Osteocyte (in vitro differentiated cells): Measurements from ENCODE around the gene ODF2L. TPM values are rescaled to one million over a fixed set of nuclear protein-coding genes. Genes with fewer than 3 reads are reported as not detected.

Experiments used
- DNase-seq: peaks from one replicate; pipeline ENCODE4 v3.0.0; 2021; ENCODE audit warnings: mixed read lengths; ENCODE audit not compliant: unreplicated experiment; ENCODE audit errors: extremely low spot score
- H3K27ac Mint-ChIP-seq: one replicate; pipeline ENCODE4 v1.8.0; 2021; ENCODE audit warnings: mild to moderate bottlenecking, mixed read lengths; ENCODE audit not compliant: unreplicated experiment
- H3K27me3 Mint-ChIP-seq: one replicate; pipeline ENCODE4 v1.8.0; 2021; ENCODE audit warnings: mixed read lengths; ENCODE audit not compliant: unreplicated experiment
- H3K36me3 Mint-ChIP-seq: one replicate; pipeline ENCODE4 v1.8.0; 2021; ENCODE audit warnings: mixed read lengths; ENCODE audit not compliant: unreplicated experiment
- H3K4me1 Mint-ChIP-seq: one replicate; pipeline ENCODE4 v1.8.0; 2021; ENCODE audit warnings: mixed read lengths; ENCODE audit not compliant: unreplicated experiment
- H3K4me3 Mint-ChIP-seq: one replicate; pipeline ENCODE4 v1.8.0; 2021; ENCODE audit warnings: mild to moderate bottlenecking, moderate library complexity, mixed read lengths; ENCODE audit not compliant: unreplicated experiment
- H3K9me3 Mint-ChIP-seq: one replicate; pipeline ENCODE4 v1.8.0; 2021; ENCODE audit warnings: mixed read lengths; ENCODE audit not compliant: unreplicated experiment
- total RNA-seq: library from RNA; stranded (reverse); gene quantifications from 2 replicates; pipeline ENCODE4 v1.2.1, GENCODE V29; 2021
- TF ChIP-seq, protein P1 (sequence below): fragments of 200-600 bp; sonication (generic); IDR thresholded peaks from 2 replicates; pipeline ENCODE4 v1.5.0; 2021; ENCODE audit warnings: antibody characterized with exemption, mild to moderate bottlenecking, moderate library complexity

Gene ODF2L
- total RNA-seq, 1 donor from 2014 or later: 50.6 TPM

DNA sequence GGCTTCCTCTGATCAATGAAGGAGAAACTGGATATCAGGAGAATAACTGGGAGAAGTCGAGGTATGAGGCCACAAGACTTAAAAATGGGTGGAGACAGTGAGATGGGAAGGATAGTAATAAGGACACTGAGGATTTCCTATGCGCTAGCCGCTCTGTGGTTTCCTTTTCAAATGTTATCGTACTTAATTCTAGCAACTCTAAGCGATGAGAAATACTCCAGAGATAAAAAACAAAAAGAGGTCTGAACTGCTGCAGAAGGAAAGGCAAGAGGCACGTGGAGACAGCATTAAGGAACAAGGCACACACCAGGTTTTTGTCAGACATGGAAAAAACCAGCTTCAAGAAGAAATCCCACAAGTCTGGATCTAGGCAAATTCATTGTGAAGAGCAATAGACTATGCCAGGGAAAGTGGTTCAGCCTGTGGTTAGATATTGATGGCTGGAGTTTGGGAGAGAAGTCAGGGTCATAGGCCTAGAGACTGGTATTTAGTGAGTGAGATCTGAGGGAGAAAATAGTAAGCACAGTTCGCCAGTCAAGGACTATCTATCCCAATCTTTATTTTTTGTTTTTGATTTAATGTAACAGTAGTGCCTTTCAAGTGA, 33.1 kb upstream of the ODF2L start:
- DNase-seq: no peak
- H3K27me3 Mint-ChIP-seq: peaks cover 2% of the 10 kb centered on the region
- no peak overlapping the region for H3K4me3 Mint-ChIP-seq
- H3K4me1 Mint-ChIP-seq: no peaks in the 10 kb centered on the region
- no peaks in the 10 kb centered on the region for H3K9me3 Mint-ChIP-seq
- H3K27ac Mint-ChIP-seq: no peak overlapping the region
- H3K36me3 Mint-ChIP-seq: no peaks in the 10 kb centered on the region
- TF ChIP-seq, protein P1, sequence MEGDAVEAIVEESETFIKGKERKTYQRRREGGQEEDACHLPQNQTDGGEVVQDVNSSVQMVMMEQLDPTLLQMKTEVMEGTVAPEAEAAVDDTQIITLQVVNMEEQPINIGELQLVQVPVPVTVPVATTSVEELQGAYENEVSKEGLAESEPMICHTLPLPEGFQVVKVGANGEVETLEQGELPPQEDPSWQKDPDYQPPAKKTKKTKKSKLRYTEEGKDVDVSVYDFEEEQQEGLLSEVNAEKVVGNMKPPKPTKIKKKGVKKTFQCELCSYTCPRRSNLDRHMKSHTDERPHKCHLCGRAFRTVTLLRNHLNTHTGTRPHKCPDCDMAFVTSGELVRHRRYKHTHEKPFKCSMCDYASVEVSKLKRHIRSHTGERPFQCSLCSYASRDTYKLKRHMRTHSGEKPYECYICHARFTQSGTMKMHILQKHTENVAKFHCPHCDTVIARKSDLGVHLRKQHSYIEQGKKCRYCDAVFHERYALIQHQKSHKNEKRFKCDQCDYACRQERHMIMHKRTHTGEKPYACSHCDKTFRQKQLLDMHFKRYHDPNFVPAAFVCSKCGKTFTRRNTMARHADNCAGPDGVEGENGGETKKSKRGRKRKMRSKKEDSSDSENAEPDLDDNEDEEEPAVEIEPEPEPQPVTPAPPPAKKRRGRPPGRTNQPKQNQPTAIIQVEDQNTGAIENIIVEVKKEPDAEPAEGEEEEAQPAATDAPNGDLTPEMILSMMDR: no peak

DNA sequence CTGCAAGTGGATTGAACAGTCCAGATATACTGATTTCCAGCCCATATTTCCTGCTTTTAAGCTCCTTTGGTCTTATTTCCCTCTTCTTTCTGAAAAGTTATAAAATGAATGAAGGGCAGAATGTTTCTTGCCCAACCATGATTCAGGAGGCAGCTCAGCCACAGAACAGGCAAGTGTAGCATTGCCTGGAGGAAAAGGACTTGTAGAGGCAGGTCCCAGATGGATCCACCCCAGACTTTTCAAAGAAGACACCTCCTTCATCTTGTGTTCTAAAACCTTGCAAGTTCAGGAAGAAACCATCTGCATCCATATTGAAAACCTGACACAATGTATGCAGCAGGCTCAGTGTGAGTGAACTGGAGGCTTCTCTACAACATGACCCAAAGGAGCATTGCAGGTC, 27.8 kb upstream of the ODF2L start, which contains the start of gene CLCA2:
CLCA2 (plus strand) TSS at position 299 of the 400 bp plus-strand sequence; CDS start at position 376, 77 bp downstream.
- Mint-ChIP-seq H3K27me3 (no peaks in the 10 kb centered on the region), H3K27ac (no peak within 1 kb of the TSS), H3K9me3 (no peaks in the 10 kb centered on the region), H3K36me3 (no peaks in the 10 kb centered on the region), H3K4me3 (no peak within 1 kb of the TSS), H3K4me1 (peaks cover 9% of the 10 kb centered on the region)
- DNase-seq: no peak
- TF ChIP-seq, protein P1: no peak

DNA sequence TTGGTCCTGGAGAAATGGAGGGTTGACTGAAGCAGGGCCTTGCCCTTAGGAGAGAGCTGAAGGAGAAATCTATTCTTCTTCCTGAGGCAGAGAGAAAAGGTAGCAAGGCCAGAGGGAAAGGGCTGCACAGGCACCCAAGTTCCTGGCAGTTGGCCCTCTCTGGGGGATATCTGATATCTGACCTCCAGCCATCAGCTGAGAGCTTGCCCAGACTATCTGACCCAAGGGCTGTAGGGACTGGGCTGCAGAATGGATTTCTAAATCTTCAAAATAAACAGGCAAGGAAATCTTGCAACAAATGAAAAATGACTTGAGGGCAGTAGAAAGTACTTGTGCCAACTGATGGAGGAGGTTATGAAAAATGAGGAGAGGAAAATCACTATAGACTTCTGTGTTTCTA, 27.4 kb upstream of the ODF2L start:
- no peak overlapping the region for H3K27ac Mint-ChIP-seq
- H3K36me3 Mint-ChIP-seq: no peaks in the 10 kb centered on the region
- no peak overlapping the region for H3K4me3 Mint-ChIP-seq
- H3K4me1 Mint-ChIP-seq: peaks cover 9% of the 10 kb centered on the region
- H3K27me3 Mint-ChIP-seq: no peaks in the 10 kb centered on the region
- DNase-seq: no peak
- TF ChIP-seq, protein P1: no peak
- no peaks in the 10 kb centered on the region for H3K9me3 Mint-ChIP-seq

DNA sequence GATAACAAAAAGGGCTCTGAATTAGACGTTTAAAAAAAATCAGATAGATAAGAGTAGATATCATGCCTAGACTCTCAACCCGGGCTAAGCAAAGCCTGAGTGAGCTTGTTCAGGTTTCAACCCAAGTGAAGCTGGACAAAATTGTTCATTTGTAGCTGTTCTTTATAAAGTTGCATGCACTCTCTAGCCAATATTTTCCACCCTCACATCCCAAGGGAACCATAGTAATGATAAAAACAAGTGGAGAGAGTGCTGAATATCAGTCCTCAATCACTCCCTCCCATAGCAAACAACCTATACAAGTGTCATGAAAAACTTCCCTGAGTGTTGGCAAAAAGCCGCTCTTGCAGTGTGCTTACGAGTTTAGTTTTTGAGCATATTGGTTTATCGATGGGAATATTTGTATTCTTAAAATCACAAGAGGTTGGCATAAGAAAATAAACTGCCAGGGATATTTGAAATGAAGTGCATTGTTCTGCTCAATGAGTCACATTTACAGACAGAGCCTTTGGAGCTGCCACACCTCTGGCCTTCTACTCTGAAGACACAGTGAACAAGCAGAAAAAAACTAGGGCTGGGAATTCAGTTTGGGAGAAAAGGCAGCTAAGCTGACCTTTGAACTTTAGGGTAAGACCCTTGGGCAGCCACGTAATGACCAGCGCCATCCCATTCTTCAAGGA, 25.6 kb upstream of the ODF2L start:
- H3K4me3 Mint-ChIP-seq: no peak overlapping the region
- no peak for DNase-seq
- H3K36me3 Mint-ChIP-seq: no peaks in the 10 kb centered on the region
- no peaks in the 10 kb centered on the region for H3K9me3 Mint-ChIP-seq
- TF ChIP-seq, protein P1: no peak
- peak overlapping the region; percentile 36 for H3K27ac Mint-ChIP-seq
- peaks cover 5% of the 10 kb centered on the region for H3K27me3 Mint-ChIP-seq
- peaks cover 9% of the 10 kb centered on the region for H3K4me1 Mint-ChIP-seq

DNA sequence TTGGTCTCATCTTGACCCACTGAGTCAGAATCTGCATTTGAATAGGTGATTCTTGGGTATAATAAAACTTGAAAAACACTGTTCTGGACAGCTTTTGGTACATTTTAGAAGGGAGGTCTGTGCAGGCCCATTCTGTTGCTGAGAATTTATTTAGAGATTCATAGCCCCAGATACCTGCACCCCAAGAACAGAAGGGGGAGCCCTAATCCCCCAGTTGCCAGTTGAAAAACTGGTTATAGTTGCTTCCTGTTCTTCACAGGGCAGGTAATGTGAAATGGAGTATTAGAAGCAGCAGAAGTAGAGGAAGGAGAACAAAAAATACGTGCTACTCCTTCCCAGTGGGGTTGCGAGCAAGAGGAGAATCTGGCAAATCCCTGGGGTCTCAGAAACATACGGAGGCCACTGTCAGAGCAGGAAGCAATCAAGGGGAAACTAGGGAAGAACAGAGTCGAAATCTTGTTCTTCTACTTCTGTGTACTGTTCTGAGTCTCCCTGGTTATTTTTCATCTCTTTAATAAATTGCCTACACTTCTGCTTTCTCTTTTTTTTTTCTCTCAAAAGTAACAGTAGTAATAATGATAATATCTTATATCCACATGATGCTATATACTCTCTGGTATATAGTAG, 23.3 kb upstream of the ODF2L start:
- Mint-ChIP-seq H3K4me3 (no peak overlapping the region), H3K9me3 (no peaks in the 10 kb centered on the region), H3K36me3 (no peaks in the 10 kb centered on the region), H3K4me1 (peaks cover 9% of the 10 kb centered on the region), H3K27ac (no peak overlapping the region), H3K27me3 (peaks cover 5% of the 10 kb centered on the region)
- DNase-seq: no peak
- TF ChIP-seq, protein P1: peak; percentile 50
